GM21367 (cell line): Measurements from ENCODE around the gene FAM163B.

Source experiments
- ATAC-seq: cut with Tn5 transposase; IDR thresholded peaks from one replicate; pipeline ENCODE4 v1.9.1; 2021; ENCODE audit not compliant: unreplicated experiment

The FAM163B gene

GRCh38 chr9:133583111-133583510 lies 26.1 kb downstream of the FAM163B start:
- ATAC-seq: no peak

- ATAC-seq: no peak
These were observed 26.6 kb downstream of the FAM163B start for GRCh38 chr9:133582501-133583045.

GRCh38 chr9:133581513-133582343 lies 27.5 kb downstream of the FAM163B start:
- no peak for ATAC-seq

GRCh38 chr9:133581011-133581410 lies 28.2 kb downstream of the FAM163B start:
- no peak for ATAC-seq

GRCh38 chr9:133580419-133580738 lies 28.8 kb downstream of the FAM163B start:
- no peak for ATAC-seq

GRCh38 chr9:133579601-133580418 lies 29.4 kb downstream of the FAM163B start:
- no peak for ATAC-seq

- ATAC-seq: no peak
These were observed 30.4 kb downstream of the FAM163B start for GRCh38 chr9:133578524-133579441.

GRCh38 chr9:133577737-133578112 lies 31.5 kb downstream of the FAM163B start:
- ATAC-seq: no peak

GRCh38 chr9:133576875-133577736 lies 32.1 kb downstream of the FAM163B start:
- no peak for ATAC-seq

- ATAC-seq: no peak
These were observed 32.9 kb downstream of the FAM163B start for GRCh38 chr9:133576031-133576874.

- no peak for ATAC-seq
These were observed 33.8 kb downstream of the FAM163B start for GRCh38 chr9:133575186-133576030.

- ATAC-seq: no peak
These were observed 34.4 kb downstream of the FAM163B start for GRCh38 chr9:133574771-133575170.

GRCh38 chr9:133573791-133574515 lies 35.2 kb downstream of the FAM163B start:
- no peak for ATAC-seq

- ATAC-seq: no peak
These were observed 36.3 kb downstream of the FAM163B start for GRCh38 chr9:133572821-133573361.

- no peak for ATAC-seq
These were observed 37.1 kb downstream of the FAM163B start for GRCh38 chr9:133571896-133572595.

GRCh38 chr9:133571391-133571890 lies 37.7 kb downstream of the FAM163B start:
- no peak for ATAC-seq
